ENCODE results near the gene UTS2R. TPM values are rescaled to one million over a fixed set of nuclear protein-coding genes. Genes with fewer than 3 reads are reported as not detected.
"Not testable (repeated sequence)": the region's sequence is repeated elsewhere in the genome, so short reads cannot be mapped to it uniquely, and the experiment has no call there.

The UTS2R gene
- total and polyA plus RNA-seq, 2 of the 4 experiments (the other 2 are of a cell fraction): not detected

DNA sequence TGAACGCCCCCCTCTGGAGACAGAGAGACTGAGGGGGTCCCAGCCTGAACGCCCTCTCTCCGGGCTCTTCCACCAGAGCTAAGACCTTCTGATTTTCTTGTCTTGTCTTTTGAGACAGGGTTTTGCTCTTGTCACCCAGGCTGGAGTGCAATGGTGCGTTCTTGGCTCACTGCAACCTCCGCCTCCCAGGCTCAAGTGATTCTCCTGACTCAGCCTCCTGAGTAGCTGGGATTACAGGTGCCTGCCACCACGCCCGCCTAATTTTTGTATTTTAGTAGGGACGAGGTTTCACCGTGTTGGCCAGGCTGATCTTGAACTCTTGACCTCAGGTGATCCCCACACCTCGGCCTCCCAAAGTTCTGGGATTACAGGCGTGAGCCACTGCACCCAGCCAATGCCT lies 23.6 kb upstream of the UTS2R start:
- intact Hi-C loops (cut with micrococcal nuclease); H3K4me1 ChIP-seq (ENCODE audit: control insufficient read depth, insufficient read depth, low read length); H4K8ac ChIP-seq (ENCODE audit: low read depth in 2 of 2, low read length in 2 of 2); H3K36me3 ChIP-seq (ENCODE audit: control insufficient read depth, insufficient read depth, low read length); DNase-seq; H3K23ac ChIP-seq (ENCODE audit: low read depth, low read length); ATAC-seq (ENCODE audit: low read depth); H3K56ac ChIP-seq (ENCODE audit: extremely low read depth, insufficient read depth, low read length); H3K4me3 ChIP-seq (ENCODE audit: insufficient read depth, low read depth, low read length); H4K5ac ChIP-seq (ENCODE audit: low read depth, low read length); H2BK15ac ChIP-seq (ENCODE audit: low read depth, low read length); H2BK20ac ChIP-seq (ENCODE audit: low read depth, low read length); H3K4ac ChIP-seq (ENCODE audit: low read depth, low read length); H2BK5ac ChIP-seq (ENCODE audit: low read depth, low read length, poor library complexity, severe bottlenecking); in situ Hi-C loops (cut with MboI; ENCODE audit: low sequenced_read_pairs); H3K18ac ChIP-seq (ENCODE audit: low read depth, low read length); H2AK9ac ChIP-seq (replicated peaks; ENCODE audit: low read depth, low read length, poor library complexity); H2AFZ ChIP-seq (replicated peaks; ENCODE audit: low read length, poor library complexity); H4K91ac ChIP-seq (ENCODE audit: insufficient read depth, low read depth, low read length); H2AK5ac ChIP-seq (ENCODE audit: low read depth, low read length); H2BK120ac ChIP-seq (ENCODE audit: low read depth, low read length); H3K9me3 ChIP-seq (ENCODE audit: control insufficient read depth, insufficient read depth, low read length); dilution Hi-C loops (cut with HindIII; ENCODE audit: low sequenced_read_pairs, unreplicated experiment); BruUV-seq (replicated peaks); H3K9ac ChIP-seq (ENCODE audit: low read depth, low read length); H4K20me1 ChIP-seq (ENCODE audit: insufficient read depth, low read length); H3K27ac ChIP-seq (ENCODE audit: insufficient read depth, low read length); H3K9me1 ChIP-seq (ENCODE audit: insufficient read depth, low read length); POLR2A ChIA-PET (ENCODE audit: unreplicated experiment); H3K14ac ChIP-seq (replicated peaks; ENCODE audit: low read depth, low read length); H3K4me2 ChIP-seq (ENCODE audit: low read depth, low read length); H3K79me1 ChIP-seq (ENCODE audit: low read depth in 1 of 2, low read length in 2 of 2): not testable (repeated sequence)
- WGBS, 2 experiments (ENCODE audit: extremely low coverage in 2 of 2, insufficient read length in 1 of 2): 86% methylated on average over 8 of the region's 11 CpGs; no CpG with 5 or more reads in 1 of the 2 experiments
- H3K27me3 ChIP-seq (ENCODE audit: control insufficient read depth, insufficient read depth, low read length): peaks cover 20% of the 10 kb centered on the region
- CTCF ChIA-PET: interaction anchor here (0.7 kb wide), 1 partner anchor 148 kb away, joined by 5 read pairs; no protein-coding TSS in a partner anchor

Data from IMR-90 (cell line).